ENCODE data around the gene LIAS. TPM values are rescaled to one million over a fixed set of nuclear protein-coding genes. Genes with fewer than 3 reads are reported as not detected.
"Not testable (repeated sequence)": the region's sequence is repeated elsewhere in the genome, so short reads cannot be mapped to it uniquely, and the experiment has no call there.

Gene LIAS
- total RNA-seq, 6 experiments from 2014 or later, result 7.0 to 20.4 (median 13.1) TPM

GRCh38 chr4:39456946-39457763 is 1.7 kb upstream of the LIAS start:
- peaks cover 0 to 57% (median 24%) of the 10 kb centered on the region in 4 donors for H3K36me3 ChIP-seq
- no peaks in the 10 kb centered on the region for H3K9me3 ChIP-seq
- H3K27me3 ChIP-seq, result no peaks in the 10 kb centered on the region
- 57% methylated on average over 10 of the region's 10 CpGs for WGBS (ENCODE audit: insufficient coverage, low coverage, low lambda C conversion rate, missing lambda C conversion rate)
- ATAC-seq (no peak), DNase-seq (no peak)
- no peak for TF ChIP-seq POLR2A (IDR thresholded peaks at IDR 0.05)
- TF ChIP-seq CTCF (IDR thresholded peaks at IDR 0.05), result no peak
- peak overlapping the region; percentile 63 to 80 (median 69) for H3K4me3 ChIP-seq
- H3K4me1 ChIP-seq, result peaks cover 0 to 17% (median 4%) of the 10 kb centered on the region in 4 donors
- peak overlapping the region in 2 of 3 donors; percentile 84 to 86 for H3K27ac ChIP-seq
- intact Hi-C loops (cut with DNase I), result no loop called here

GRCh38 chr4:39458161-39458504 is 723 bp upstream of the LIAS start:
- 0% methylated on average over 13 of the region's 13 CpGs for whole genome bisulfite sequencing (ENCODE audit: insufficient coverage, low coverage, low lambda C conversion rate, missing lambda C conversion rate)
- peak in 3 of 4 donors; percentile 0 to 3 (median 1) for ATAC-seq
- H3K27me3 ChIP-seq; H3K9me3 ChIP-seq; intact Hi-C loops (cut with DNase I); DNase-seq: not testable (repeated sequence)
- H3K4me1 ChIP-seq, result peaks cover 0 to 17% (median 4%) of the 10 kb centered on the region in 4 donors
- H3K27ac ChIP-seq, result peak overlapping the region; percentile 84 to 86 (median 86)
- peak overlapping the region; percentile 63 to 80 (median 69) for H3K4me3 ChIP-seq
- peaks cover 0 to 52% (median 20%) of the 10 kb centered on the region in 4 donors for H3K36me3 ChIP-seq

GRCh38 chr4:39464886-39465501 is 6.1 kb downstream of the LIAS start:
- Histone ChIP-seq H3K9me3 (no peaks in the 10 kb centered on the region), H3K27me3 (no peaks in the 10 kb centered on the region), H3K36me3 (peaks cover 0 to 26% (median 0%) of the 10 kb centered on the region in 4 donors), H3K27ac (peak overlapping the region in 1 of 3 donors; percentile 88), H3K4me1 (peaks cover 0 to 21% (median 10%) of the 10 kb centered on the region in 4 donors), H3K4me3 (no peak overlapping the region)
- peak in 1 of 4 donors; percentile 9 for ATAC-seq
- TF ChIP-seq CTCF (IDR thresholded peaks at IDR 0.05), result peak in 1 of 4 donors; percentile 13
- TF ChIP-seq POLR2A (IDR thresholded peaks at IDR 0.05), result no peak
- intact Hi-C loops (cut with DNase I), result no loop called here
- whole genome bisulfite sequencing (ENCODE audit: insufficient coverage, low coverage, low lambda C conversion rate, missing lambda C conversion rate), result 33% methylated on average over 2 of the region's 2 CpGs
- DNase-seq, result no peak

GRCh38 chr4:39466747-39467146 is 7.9 kb downstream of the LIAS start:
- Histone ChIP-seq H3K27ac (peak overlapping the region; percentile 24 to 88 (median 83)), H3K36me3 (peaks cover 0 to 26% (median 0%) of the 10 kb centered on the region in 4 donors), H3K4me3 (peak overlapping the region in 1 of 3 donors; percentile 5), H3K27me3 (no peaks in the 10 kb centered on the region), H3K4me1 (peaks cover 0 to 36% (median 11%) of the 10 kb centered on the region in 4 donors), H3K9me3 (no peaks in the 10 kb centered on the region)
- intact Hi-C loops (cut with DNase I), result no loop called here
- DNase-seq, result peak in 1 of 3 donors; percentile 58
- 31% methylated on average over 4 of the region's 4 CpGs for WGBS (ENCODE audit: insufficient coverage, low coverage, low lambda C conversion rate, missing lambda C conversion rate)
- peak; percentile 50 to 75 (median 56) for ATAC-seq
- no peak for TF ChIP-seq CTCF (IDR thresholded peaks at IDR 0.05)
- no peak for TF ChIP-seq POLR2A (IDR thresholded peaks at IDR 0.05)

GRCh38 chr4:39467464-39467863 is 8.6 kb downstream of the LIAS start:
- TF ChIP-seq POLR2A (IDR thresholded peaks at IDR 0.05) (no peak), CTCF (IDR thresholded peaks at IDR 0.05) (no peak)
- peak overlapping the region; percentile 24 to 88 (median 83) for H3K27ac ChIP-seq
- intact Hi-C loops (cut with DNase I), result no loop called here
- peaks cover 0 to 19% (median 0%) of the 10 kb centered on the region in 4 donors for H3K36me3 ChIP-seq
- DNase-seq (no peak), ATAC-seq (peak in 3 of 4 donors; percentile 19 to 37 (median 34))
- no peaks in the 10 kb centered on the region for H3K27me3 ChIP-seq
- no peaks in the 10 kb centered on the region for H3K9me3 ChIP-seq
- peak overlapping the region in 1 of 3 donors; percentile 5 for H3K4me3 ChIP-seq
- 30% methylated on average over 4 of the region's 4 CpGs for WGBS (ENCODE audit: insufficient coverage, low coverage, low lambda C conversion rate, missing lambda C conversion rate)
- H3K4me1 ChIP-seq, result peaks cover 0 to 41% (median 12%) of the 10 kb centered on the region in 4 donors
